C4-2B (cell line): Measurements from ENCODE around the gene PLEKHM3.

Experiments used
- ZFX ChIP-seq: fragments of 450-650 bp; IDR thresholded peaks from 2 replicates; pipeline ENCODE4 v1.6.1; 2017
- TF ChIP-seq, protein P1 (sequence below): fragments of 450-650 bp; conservative IDR thresholded peaks from 2 replicates; pipeline ENCODE4 v1.5.1; 2017; ENCODE audit warnings: mild to moderate bottlenecking

DNA sequence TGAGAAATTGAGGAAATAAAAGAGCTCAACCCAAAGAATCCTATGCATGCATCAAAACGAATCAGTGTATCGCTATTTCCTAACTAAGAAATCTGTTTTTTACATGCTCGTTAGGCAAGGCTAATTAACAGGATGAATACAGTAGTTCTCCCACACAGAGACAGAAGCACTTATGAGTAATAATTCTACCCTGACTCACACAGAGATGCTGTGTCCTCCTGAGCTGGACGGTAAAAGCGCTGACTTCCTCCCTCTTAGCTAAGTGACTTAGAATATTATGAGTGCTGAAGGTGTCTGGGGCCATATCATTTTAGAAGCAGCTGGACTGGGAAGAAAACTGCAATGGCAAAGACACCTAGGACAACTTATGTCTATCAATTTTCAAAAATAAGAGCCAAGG lies 18.5 kb downstream of the PLEKHM3 start:
- TF ChIP-seq, protein P1, sequence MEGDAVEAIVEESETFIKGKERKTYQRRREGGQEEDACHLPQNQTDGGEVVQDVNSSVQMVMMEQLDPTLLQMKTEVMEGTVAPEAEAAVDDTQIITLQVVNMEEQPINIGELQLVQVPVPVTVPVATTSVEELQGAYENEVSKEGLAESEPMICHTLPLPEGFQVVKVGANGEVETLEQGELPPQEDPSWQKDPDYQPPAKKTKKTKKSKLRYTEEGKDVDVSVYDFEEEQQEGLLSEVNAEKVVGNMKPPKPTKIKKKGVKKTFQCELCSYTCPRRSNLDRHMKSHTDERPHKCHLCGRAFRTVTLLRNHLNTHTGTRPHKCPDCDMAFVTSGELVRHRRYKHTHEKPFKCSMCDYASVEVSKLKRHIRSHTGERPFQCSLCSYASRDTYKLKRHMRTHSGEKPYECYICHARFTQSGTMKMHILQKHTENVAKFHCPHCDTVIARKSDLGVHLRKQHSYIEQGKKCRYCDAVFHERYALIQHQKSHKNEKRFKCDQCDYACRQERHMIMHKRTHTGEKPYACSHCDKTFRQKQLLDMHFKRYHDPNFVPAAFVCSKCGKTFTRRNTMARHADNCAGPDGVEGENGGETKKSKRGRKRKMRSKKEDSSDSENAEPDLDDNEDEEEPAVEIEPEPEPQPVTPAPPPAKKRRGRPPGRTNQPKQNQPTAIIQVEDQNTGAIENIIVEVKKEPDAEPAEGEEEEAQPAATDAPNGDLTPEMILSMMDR = no peak
- TF ChIP-seq ZFX = no peak
